ENCODE measurements around the gene SLC7A9.
"Not testable (repeated sequence)": the region's sequence is repeated elsewhere in the genome, so short reads cannot be mapped to it uniquely, and the experiment has no call there.

SLC7A9 gene

GRCh38 chr19:32881766-32882165 is 12.2 kb upstream of the SLC7A9 start:
- DNase-seq = no peak

GRCh38 chr19:32880622-32881021 is 11.1 kb upstream of the SLC7A9 start:
- no peak for DNase-seq

- no peak for DNase-seq
Observed at GRCh38 chr19:32879741-32880140, 10.2 kb upstream of the SLC7A9 start.

GRCh38 chr19:32878988-32879387 is 9.4 kb upstream of the SLC7A9 start:
- DNase-seq = no peak

GRCh38 chr19:32877977-32878745 is 8.6 kb upstream of the SLC7A9 start:
- DNase-seq = no peak

GRCh38 chr19:32877323-32877912 is 7.9 kb upstream of the SLC7A9 start:
- DNase-seq = no peak

- DNase-seq = no peak
Observed at GRCh38 chr19:32876919-32877285, 7.3 kb upstream of the SLC7A9 start.

- DNase-seq = no peak
Observed at GRCh38 chr19:32876236-32876918, 6.8 kb upstream of the SLC7A9 start.

- no peak for DNase-seq
Observed at GRCh38 chr19:32875428-32875827, 5.9 kb upstream of the SLC7A9 start.

GRCh38 chr19:32874605-32875004 is 5.0 kb upstream of the SLC7A9 start:
- DNase-seq = no peak

GRCh38 chr19:32873247-32873959 is 3.8 kb upstream of the SLC7A9 start:
- no peak for DNase-seq

- no peak for DNase-seq
Observed at GRCh38 chr19:32872391-32872790, 2.8 kb upstream of the SLC7A9 start.

GRCh38 chr19:32870981-32871451 is 1.4 kb upstream of the SLC7A9 start:
- no peak for DNase-seq

GRCh38 chr19:32869966-32870573 is 503 bp upstream of the SLC7A9 start:
- no peak for DNase-seq

GRCh38 chr19:32868206-32868950 is 1.2 kb downstream of the SLC7A9 start:
- no peak for DNase-seq

- not testable (repeated sequence) for DNase-seq
Observed at GRCh38 chr19:32867436-32867835, 2.1 kb downstream of the SLC7A9 start.

GRCh38 chr19:32866564-32867265 is 2.9 kb downstream of the SLC7A9 start:
- no peak for DNase-seq

- no peak for DNase-seq
Observed at GRCh38 chr19:32866061-32866460, 3.5 kb downstream of the SLC7A9 start.

- no peak for DNase-seq
Observed at GRCh38 chr19:32865326-32865725, 4.2 kb downstream of the SLC7A9 start.

GRCh38 chr19:32864318-32865007 is 5.1 kb downstream of the SLC7A9 start:
- no peak for DNase-seq

- DNase-seq = no peak
Observed at GRCh38 chr19:32863841-32864240, 5.7 kb downstream of the SLC7A9 start.
